AG08395 (cell line): ENCODE results near the gene PRRX2.
A peak's percentile ranks its signal among the peaks of the same experiment; 100 is the strongest.
"Not testable (repeated sequence)": the region's sequence is repeated elsewhere in the genome, so short reads cannot be mapped to it uniquely, and the experiment has no call there.

Experiments used
- DNase-seq: peaks from one replicate; pipeline ENCODE4 v3.0.0; 2012; ENCODE audit warnings: mixed read lengths, low spot score

Gene PRRX2

GRCh38 chr9:129732946-129733631, 67.6 kb downstream of the PRRX2 start:
- no peak for DNase-seq

GRCh38 chr9:129733632-129733953, 68.1 kb downstream of the PRRX2 start:
- no peak for DNase-seq

- DNase-seq = no peak
Measured at GRCh38 chr9:129735546-129735945, 70.1 kb downstream of the PRRX2 start.

GRCh38 chr9:129736334-129736733, 70.9 kb downstream of the PRRX2 start:
- no peak for DNase-seq

- DNase-seq = peak; percentile 84
Measured at GRCh38 chr9:129737479-129738274, 72.2 kb downstream of the PRRX2 start.

- no peak for DNase-seq
Measured at GRCh38 chr9:129739432-129739831, 74.0 kb downstream of the PRRX2 start.

- DNase-seq = no peak
Measured at GRCh38 chr9:129740174-129740573, 74.7 kb downstream of the PRRX2 start.

GRCh38 chr9:129740666-129741464, 75.4 kb downstream of the PRRX2 start:
- DNase-seq = no peak

- no peak for DNase-seq
Measured at GRCh38 chr9:129745200-129745599, 79.8 kb downstream of the PRRX2 start.

- DNase-seq = no peak
Measured at GRCh38 chr9:129746092-129746777, 80.8 kb downstream of the PRRX2 start.

GRCh38 chr9:129748249-129748648, 82.8 kb downstream of the PRRX2 start:
- DNase-seq = no peak

GRCh38 chr9:129749052-129749451, 83.6 kb downstream of the PRRX2 start:
- not testable (repeated sequence) for DNase-seq

GRCh38 chr9:129749575-129749974, 84.1 kb downstream of the PRRX2 start:
- DNase-seq = no peak

- peak; percentile 63 for DNase-seq
Measured at GRCh38 chr9:129750013-129750638, 84.7 kb downstream of the PRRX2 start.

GRCh38 chr9:129751841-129752801, 86.7 kb downstream of the PRRX2 start:
- peak; percentile 21 for DNase-seq

- peak; percentile 88 for DNase-seq
Measured at GRCh38 chr9:129752900-129753729, 87.7 kb downstream of the PRRX2 start, which contains the start of gene PTGES. TSS of gene PTGES (minus strand) at chr9:129753042. CDS start at chr9:129753012, 30 bp downstream.

GRCh38 chr9:129755151-129755550, 89.7 kb downstream of the PRRX2 start:
- no peak for DNase-seq

GRCh38 chr9:129756191-129756590, 90.7 kb downstream of the PRRX2 start:
- DNase-seq = no peak

- no peak for DNase-seq
Measured at GRCh38 chr9:129757045-129757444, 91.6 kb downstream of the PRRX2 start.
